Measurements from ENCODE around the gene CCBE1. TPM values are rescaled to one million over a fixed set of nuclear protein-coding genes. Genes with fewer than 3 reads are reported as not detected.

The CCBE1 gene
- total RNA-seq, 4 donors from 2014 or later: 0.18 to 2.8 (median 1.6) TPM

DNA sequence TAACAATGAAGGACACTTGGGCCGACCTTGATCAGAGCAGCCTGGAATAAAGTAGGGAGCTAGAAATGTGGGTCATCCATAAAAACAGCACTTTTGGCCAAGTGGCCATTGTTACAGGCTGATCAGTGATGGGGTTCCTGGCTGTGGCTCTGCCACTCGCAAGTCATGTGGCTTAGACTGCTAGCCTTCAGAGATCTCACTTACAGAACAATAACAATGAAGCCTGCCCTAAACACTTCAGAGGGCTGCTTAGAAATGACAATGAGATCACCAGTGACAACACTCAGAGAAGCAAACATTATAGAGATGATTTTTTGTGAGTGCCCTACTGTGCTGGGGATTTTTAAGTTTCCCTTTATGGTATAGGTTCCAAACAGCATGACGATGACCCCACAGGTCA, 230.2 kb downstream of the CCBE1 start:
- Histone ChIP-seq H3K27ac (no peak overlapping the region), H3K4me1 (no peaks in the 10 kb centered on the region), H3K27me3 (no peaks in the 10 kb centered on the region), H3K4me3 (no peak overlapping the region), H3K36me3 (no peaks in the 10 kb centered on the region), H3K9me3 (no peaks in the 10 kb centered on the region)
- no peak for DNase-seq
- TF ChIP-seq POLR2A (IDR thresholded peaks at IDR 0.05): no peak
- TF ChIP-seq CTCF (IDR thresholded peaks at IDR 0.05): no peak

- H3K4me3 ChIP-seq: no peak overlapping the region
- no peak for DNase-seq
- H3K27me3 ChIP-seq: no peaks in the 10 kb centered on the region
- H3K4me1 ChIP-seq: no peaks in the 10 kb centered on the region
- no peaks in the 10 kb centered on the region for H3K36me3 ChIP-seq
- H3K9me3 ChIP-seq: no peaks in the 10 kb centered on the region
- no peak overlapping the region for H3K27ac ChIP-seq
- TF ChIP-seq POLR2A (IDR thresholded peaks at IDR 0.05) (no peak), CTCF (IDR thresholded peaks at IDR 0.05) (no peak)
These were observed 232.7 kb downstream of the CCBE1 start for GRCh38 chr18:59464486-59464885.

- Histone ChIP-seq H3K9me3 (no peaks in the 10 kb centered on the region), H3K4me3 (no peak overlapping the region), H3K27ac (no peak overlapping the region), H3K4me1 (no peaks in the 10 kb centered on the region), H3K36me3 (no peaks in the 10 kb centered on the region), H3K27me3 (no peaks in the 10 kb centered on the region)
- TF ChIP-seq POLR2A (IDR thresholded peaks at IDR 0.05) (no peak), CTCF (IDR thresholded peaks at IDR 0.05) (no peak)
- DNase-seq: no peak
These were observed 236.1 kb downstream of the CCBE1 start for GRCh38 chr18:59461171-59461570.

DNA sequence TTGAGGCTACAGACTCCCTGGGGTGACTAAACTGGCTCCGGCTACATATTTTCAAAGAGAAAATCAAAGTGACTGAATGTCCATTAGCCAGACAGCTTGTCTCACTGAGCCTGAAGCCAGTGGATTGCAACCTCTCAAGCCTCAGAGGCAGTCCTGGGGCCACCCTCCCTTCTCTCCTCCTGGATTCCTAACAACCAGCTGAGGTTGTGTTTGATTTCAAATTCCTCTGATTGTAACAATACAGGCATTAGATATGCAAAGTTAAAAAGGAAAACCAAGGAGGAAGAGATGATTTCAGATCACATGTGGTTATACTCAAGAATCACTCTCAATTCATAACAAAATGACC, 237.2 kb downstream of the CCBE1 start:
- TF ChIP-seq POLR2A (IDR thresholded peaks at IDR 0.05): no peak
- no peak for TF ChIP-seq CTCF (IDR thresholded peaks at IDR 0.05)
- Histone ChIP-seq H3K36me3 (no peaks in the 10 kb centered on the region), H3K4me3 (no peak overlapping the region), H3K27ac (no peak overlapping the region), H3K4me1 (no peaks in the 10 kb centered on the region), H3K27me3 (no peaks in the 10 kb centered on the region), H3K9me3 (no peaks in the 10 kb centered on the region)
- DNase-seq: no peak

GRCh38 chr18:59459369-59460071, 237.7 kb downstream of the CCBE1 start:
- no peak for DNase-seq

More at GRCh38 chr18:59459369-59460071, 237.7 kb downstream of the CCBE1 start:
- no peak overlapping the region for H3K4me3 ChIP-seq
- no peaks in the 10 kb centered on the region for H3K27me3 ChIP-seq
- no peak for TF ChIP-seq POLR2A (IDR thresholded peaks at IDR 0.05)
- peak in 5 of 6 experiments; percentile 38 to 61 (median 59) for TF ChIP-seq CTCF (IDR thresholded peaks at IDR 0.05)
- no peaks in the 10 kb centered on the region for H3K4me1 ChIP-seq
- no peaks in the 10 kb centered on the region for H3K36me3 ChIP-seq
- H3K9me3 ChIP-seq: no peaks in the 10 kb centered on the region
- no peak overlapping the region for H3K27ac ChIP-seq
